GM12878 (cell line): ENCODE data around the gene E2F1. TPM values are rescaled to one million over a fixed set of nuclear protein-coding genes. Genes with fewer than 3 reads are reported as not detected.

ENCODE experiments used
- ATAC-seq: fragments of 200-7000 bp; cut with Tn5 transposase; 3 replicates; pipeline ENCODE4 v1.9.1; 2020; ENCODE audit warnings: mild to moderate bottlenecking, moderate library complexity
- BruUV-seq: library from RNA; stranded (reverse); fragments of 400-500 nt; replicated peaks from 2 replicates; lab custom pipeline; 2021; lab: Mats Ljungman, UMichigan
- CTCF ChIA-PET: fragments of 300-600 bp; sonication (Branson Sonifier 250); formaldehyde crosslinking; extraction: SDS; loops from one replicate; lab custom pipeline; 2021; ENCODE audit warnings: inconsistent platforms; lab: Yijun Ruan, JAX
- POLR2A ChIA-PET: fragments of 350-600 bp; formaldehyde crosslinking; extraction: SDS; loops from one replicate; lab custom pipeline; 2021; ENCODE audit warnings: inconsistent platforms; lab: Charles Lee
- RAD21 ChIA-PET: fragments of 300-600 bp; sonication (Branson Sonifier 250); formaldehyde crosslinking; loops from one replicate; lab custom pipeline; 2023; ENCODE audit warnings: antibody characterized with exemption; ENCODE audit not compliant: unreplicated experiment; lab: Charles Lee
- SMC1A ChIA-PET: fragments of 300-600 bp; sonication (Branson Sonifier 250); formaldehyde crosslinking; loops from one replicate; lab custom pipeline; 2023; ENCODE audit not compliant: unreplicated experiment, uncharacterized antibody; lab: Charles Lee
- DNase-seq: peaks from one replicate; pipeline ENCODE4 v3.0.0-alpha.2; 2011; ENCODE audit warnings: low read depth, low spot score
- FAIRE-seq: peaks from 3 replicates; lab custom pipeline; 2011; peaks lifted over from hg19 to GRCh38; lab: Jason Lieb, UNC
- H2AFZ ChIP-seq: 2 replicates; pipeline ENCODE4 v1.6.0; 2011; ENCODE audit warnings: low read depth, low read length, control low read depth; ENCODE audit not compliant: control insufficient read depth
- H3K27ac ChIP-seq: 2 replicates; pipeline ENCODE4 v1.5.1; 2011; ENCODE audit warnings: control low read depth; ENCODE audit not compliant: control insufficient read depth, insufficient read depth
- H3K27me3 ChIP-seq, 2 experiments: replicated peaks in 1 of 2; 2 replicates each; pipeline versions ENCODE4 v1.6.0 to v1.6.1; 2011; ENCODE audit warnings: low read length in 1 of 2; ENCODE audit not compliant: control insufficient read depth in 2 of 2, insufficient read depth in 2 of 2
- H3K36me3 ChIP-seq, 2 experiments: 2 replicates each; pipeline ENCODE4 v1.5.1; 2011; ENCODE audit warnings: low read length in 1 of 2; ENCODE audit not compliant: control insufficient read depth in 2 of 2, insufficient read depth in 2 of 2
- H3K4me1 ChIP-seq: 2 replicates; pipeline ENCODE4 v1.6.1; 2011; ENCODE audit warnings: mild to moderate bottlenecking, low read length, moderate library complexity, mixed read lengths; ENCODE audit not compliant: control insufficient read depth, insufficient read depth
- H3K4me2 ChIP-seq: 2 replicates; pipeline ENCODE4 v1.6.0; 2011; ENCODE audit warnings: control low read depth; ENCODE audit not compliant: control insufficient read depth, insufficient read depth
- H3K4me3 ChIP-seq: fragments of 200-600 bp; sonication (generic); 2 replicates; pipeline ENCODE4 v1.5.1; 2016
- H3K79me2 ChIP-seq: 2 replicates; pipeline ENCODE4 v1.6.0; 2011; ENCODE audit warnings: low read length; ENCODE audit not compliant: control insufficient read depth, insufficient read depth
- H3K9ac ChIP-seq: 2 replicates; pipeline ENCODE4 v1.8.0; 2011; ENCODE audit warnings: low read length, control low read depth, mixed read lengths; ENCODE audit not compliant: control insufficient read depth, insufficient read depth
- H3K9me3 ChIP-seq: replicated peaks from 3 replicates; pipeline ENCODE4 v1.5.1; 2011; ENCODE audit warnings: mild to moderate bottlenecking, low read length; ENCODE audit not compliant: control insufficient read depth, insufficient read depth
- H4K20me1 ChIP-seq: 2 replicates; pipeline ENCODE4 v1.6.0; 2011; ENCODE audit not compliant: control insufficient read depth, insufficient read depth
- EZH2 ChIP-seq: IDR thresholded peaks from 2 replicates; pipeline ENCODE4 v1.6.1; 2012; ENCODE audit warnings: low read depth, mild to moderate bottlenecking, control low read depth, inconsistent platforms, low read length, borderline replicate concordance; ENCODE audit not compliant: control insufficient read depth
- FOXM1 ChIP-seq: IDR thresholded peaks from 2 replicates; pipeline ENCODE4 v1.6.1; 2012; ENCODE audit warnings: low read depth, mild to moderate bottlenecking, inconsistent platforms, low read length, moderate library complexity
- LARP7 ChIP-seq: fragments of 450-650 bp; IDR thresholded peaks from 2 replicates; pipeline ENCODE4 v1.6.1; 2017; ENCODE audit warnings: mild to moderate bottlenecking
- NR2C1 ChIP-seq: fragments of 450-650 bp; IDR thresholded peaks from 2 replicates; pipeline ENCODE4 v1.6.1; 2017; ENCODE audit warnings: antibody characterized with exemption, mild to moderate bottlenecking, moderate library complexity
- ZNF24 ChIP-seq: fragments of 450-650 bp; IDR thresholded peaks from 2 replicates; pipeline ENCODE4 v1.6.1; 2017; ENCODE audit warnings: antibody characterized with exemption, mild to moderate bottlenecking
- ZNF384 ChIP-seq: IDR thresholded peaks from 2 replicates; pipeline ENCODE4 v1.6.1; 2012; ENCODE audit warnings: low read depth, mild to moderate bottlenecking, low read length, improper control_type of control experiment, borderline replicate concordance
- ZZZ3 ChIP-seq: IDR thresholded peaks from 2 replicates; pipeline ENCODE4 v1.6.1; 2011; ENCODE audit warnings: low read depth; ENCODE audit not compliant: control insufficient read depth, insufficient read length
- WGBS: methylation state at CpG from one replicate; pipeline ENCODE4 v1.1.6; 2016; ENCODE audit warnings: low lambda C conversion rate; ENCODE audit not compliant: insufficient replicate concordance, insufficient coverage; ENCODE audit errors: missing lambda C conversion rate; 5-methylcytosine and 5-hydroxymethylcytosine counted together
- in situ Hi-C: fragments of 300-500 bp; cut with MboI; formaldehyde crosslinking; loops from 9 replicates; pipeline ENCODE4 v1.14.3; 2018; ENCODE audit warnings: mixed read lengths
- intact Hi-C: fragments of 100-400 bp; cut with micrococcal nuclease; formaldehyde crosslinking; loops from one replicate; pipeline ENCODE4 v1.14.2; 2022; ENCODE audit not compliant: unreplicated experiment
- polyA plus RNA-seq, 11 experiments: library from polyadenylated mRNA; depleted of rRNA in 4 of 11; unstranded in 6 of 11; stranded (reverse) in 5 of 11; fragments of >200 nt; fragmentation: Nextera tagmentation in 4 of 11; fragmentation: Illumina TruSeq in 1 of 11; extraction: Ambion mirVana in 4 of 11; extraction: Trizol in 1 of 11; gene quantifications; 1 replicate in 1 of 11; 2 replicates in 10 of 11; pipeline versions ENCODE4 v1.2.1 to v1.2.3, GENCODE V29; 2011 to 2016; ENCODE audit warnings: inconsistent platforms in 2 of 11, missing spikeins in 2 of 11, low read depth in 1 of 11
- total RNA-seq, 4 experiments: library from RNA; depleted of rRNA in 3 of 4; stranded (reverse); fragments of >200 nt in 3 of 4; fragmentation: Illumina TruSeq in 1 of 4; extraction: Trizol in 1 of 4; gene quantifications; 2 replicates each; pipeline versions ENCODE4 v1.2.1 to v1.2.3, GENCODE V29; 2013 to 2021
- TF ChIP-seq, protein P1 (sequence below), 3 experiments: IDR thresholded peaks in 2 of 3; conservative IDR thresholded peaks in 1 of 3; 2 replicates each; pipeline ENCODE4 v1.5.1; 2011; ENCODE audit warnings: low read depth in 3 of 3, low read length in 3 of 3, mild to moderate bottlenecking in 3 of 3, control low read depth in 2 of 3, moderate library complexity in 2 of 3, inconsistent platforms in 1 of 3, mixed read lengths in 1 of 3; ENCODE audit not compliant: control insufficient read depth in 2 of 3, insufficient read depth in 1 of 3; ENCODE audit errors: extremely low read depth in 1 of 3
- TF ChIP-seq, protein P2 (sequence below): fragments of 450-650 bp; IDR thresholded peaks from 2 replicates; pipeline ENCODE4 v1.6.1; 2018; ENCODE audit warnings: borderline replicate concordance, mild to moderate bottlenecking; ENCODE audit not compliant: partially characterized antibody
- TF ChIP-seq, protein P3 (sequence below): fragments of 450-650 bp; IDR thresholded peaks from 2 replicates; pipeline ENCODE4 v1.6.1; 2017; ENCODE audit warnings: antibody characterized with exemption, mild to moderate bottlenecking, moderate library complexity

Gene E2F1
- total and polyA plus RNA-seq, 10 of the 15 experiments (the other 5 are each of a cell fraction or from before 2014, with no cell fraction given): 0.29 to 50.2 (median 19.7) TPM

DNA sequence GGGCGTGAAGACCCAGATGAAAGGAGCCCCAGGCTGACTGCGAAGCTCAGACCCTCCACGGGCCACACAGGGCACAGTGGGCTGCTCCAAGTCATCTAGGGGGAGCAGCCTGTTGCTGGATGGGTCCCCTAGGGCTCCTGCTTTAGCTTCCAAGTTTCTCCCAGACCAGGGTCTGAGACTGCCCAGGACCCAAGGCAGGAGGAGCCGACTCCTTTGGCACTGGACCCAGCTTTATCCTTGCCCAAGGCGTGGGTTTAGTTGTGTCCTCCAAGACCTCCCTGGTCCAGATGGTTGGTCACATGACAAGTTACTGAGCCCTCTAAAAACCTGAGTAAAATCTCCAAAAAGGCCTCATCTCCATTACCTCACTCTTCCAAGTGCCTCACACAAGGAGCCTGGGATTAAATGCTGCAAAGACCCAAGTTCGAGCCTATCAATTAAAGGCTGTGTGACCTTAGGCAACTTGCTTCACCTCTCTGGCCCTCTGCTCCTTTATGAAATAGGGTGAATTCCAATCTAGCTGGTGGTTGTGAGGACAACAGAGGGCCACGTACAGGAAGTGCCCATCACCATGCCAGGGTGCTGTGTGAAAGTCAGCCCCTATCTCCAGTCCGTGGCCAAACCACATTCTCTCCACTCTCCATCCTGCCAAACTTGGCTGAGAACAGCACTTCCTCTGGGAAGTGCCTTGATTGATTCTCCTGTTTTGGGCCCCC, 14.5 kb downstream of the E2F1 start:
- DNase-seq: no peak
- Histone ChIP-seq H3K4me1 (peaks cover 17% of the 10 kb centered on the region), H3K79me2 (peaks cover 2% of the 10 kb centered on the region), H2AFZ (no peak overlapping the region), H3K9ac (no peak overlapping the region), H4K20me1 (peaks cover 4% of the 10 kb centered on the region; the same call in 1 of the 2 replicates), H3K4me3 (no peak overlapping the region), H3K36me3 (no peaks in the 10 kb centered on the region), H3K9me3 (no peaks in the 10 kb centered on the region), H3K27ac (no peak overlapping the region), H3K27me3 (no peaks in the 10 kb centered on the region), H3K4me2 (no peak overlapping the region)
- FAIRE-seq: no peak
- in situ Hi-C loops (no loop called here), intact Hi-C loops (no loop called here)
- SMC1A ChIA-PET: interaction anchor here (0.6 kb wide), 1 partner anchor 39 kb away, joined by 3 read pairs; no protein-coding TSS in a partner anchor
- 83% methylated on average over 8 of the region's 8 CpGs for WGBS
- RAD21 ChIA-PET: no interaction called here
- CTCF ChIA-PET: interaction anchor here (1.1 to 1.2 kb wide), 2 partner anchors 48 to 214 kb away, joined by 3 read pairs; partner anchors contain the start of gene PXMP4
- TSS peak; percentile 58 for BruUV-seq
- POLR2A ChIA-PET: interaction anchor here (0.6 to 1.2 kb wide), 4 partner anchors 14 to 76 kb away, joined by 3 to 5 read pairs (median 3); no protein-coding TSS in a partner anchor
- no peak for ATAC-seq
- TF ChIP-seq LARP7: no peak
- TF ChIP-seq, protein P1, sequence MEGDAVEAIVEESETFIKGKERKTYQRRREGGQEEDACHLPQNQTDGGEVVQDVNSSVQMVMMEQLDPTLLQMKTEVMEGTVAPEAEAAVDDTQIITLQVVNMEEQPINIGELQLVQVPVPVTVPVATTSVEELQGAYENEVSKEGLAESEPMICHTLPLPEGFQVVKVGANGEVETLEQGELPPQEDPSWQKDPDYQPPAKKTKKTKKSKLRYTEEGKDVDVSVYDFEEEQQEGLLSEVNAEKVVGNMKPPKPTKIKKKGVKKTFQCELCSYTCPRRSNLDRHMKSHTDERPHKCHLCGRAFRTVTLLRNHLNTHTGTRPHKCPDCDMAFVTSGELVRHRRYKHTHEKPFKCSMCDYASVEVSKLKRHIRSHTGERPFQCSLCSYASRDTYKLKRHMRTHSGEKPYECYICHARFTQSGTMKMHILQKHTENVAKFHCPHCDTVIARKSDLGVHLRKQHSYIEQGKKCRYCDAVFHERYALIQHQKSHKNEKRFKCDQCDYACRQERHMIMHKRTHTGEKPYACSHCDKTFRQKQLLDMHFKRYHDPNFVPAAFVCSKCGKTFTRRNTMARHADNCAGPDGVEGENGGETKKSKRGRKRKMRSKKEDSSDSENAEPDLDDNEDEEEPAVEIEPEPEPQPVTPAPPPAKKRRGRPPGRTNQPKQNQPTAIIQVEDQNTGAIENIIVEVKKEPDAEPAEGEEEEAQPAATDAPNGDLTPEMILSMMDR (IDR thresholded peaks at IDR 0.05 in 2 of 3, conservative IDR thresholded peaks at IDR 0.05 in 1 of 3; ENCODE audit: control insufficient read depth in 2 of 3, extremely low read depth in 1 of 3, insufficient read depth in 1 of 3, low read depth in 3 of 3, low read length in 3 of 3): no peak
- TF ChIP-seq ZNF24: no peak
- no peak for TF ChIP-seq NR2C1
- TF ChIP-seq EZH2: no peak
- TF ChIP-seq FOXM1: no peak
- no peak for TF ChIP-seq ZNF384
- TF ChIP-seq, protein P2, sequence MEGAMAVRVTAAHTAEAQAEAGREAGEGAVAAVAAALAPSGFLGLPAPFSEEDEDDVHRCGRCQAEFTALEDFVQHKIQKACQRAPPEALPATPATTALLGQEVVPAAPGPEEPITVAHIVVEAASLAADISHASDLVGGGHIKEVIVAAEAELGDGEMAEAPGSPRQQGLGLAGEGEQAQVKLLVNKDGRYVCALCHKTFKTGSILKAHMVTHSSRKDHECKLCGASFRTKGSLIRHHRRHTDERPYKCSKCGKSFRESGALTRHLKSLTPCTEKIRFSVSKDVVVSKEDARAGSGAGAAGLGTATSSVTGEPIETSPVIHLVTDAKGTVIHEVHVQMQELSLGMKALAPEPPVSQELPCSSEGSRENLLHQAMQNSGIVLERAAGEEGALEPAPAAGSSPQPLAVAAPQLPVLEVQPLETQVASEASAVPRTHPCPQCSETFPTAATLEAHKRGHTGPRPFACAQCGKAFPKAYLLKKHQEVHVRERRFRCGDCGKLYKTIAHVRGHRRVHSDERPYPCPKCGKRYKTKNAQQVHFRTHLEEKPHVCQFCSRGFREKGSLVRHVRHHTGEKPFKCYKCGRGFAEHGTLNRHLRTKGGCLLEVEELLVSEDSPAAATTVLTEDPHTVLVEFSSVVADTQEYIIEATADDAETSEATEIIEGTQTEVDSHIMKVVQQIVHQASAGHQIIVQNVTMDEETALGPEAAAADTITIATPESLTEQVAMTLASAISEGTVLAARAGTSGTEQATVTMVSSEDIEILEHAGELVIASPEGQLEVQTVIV: no peak
- no peak for TF ChIP-seq ZZZ3
- TF ChIP-seq, protein P3, sequence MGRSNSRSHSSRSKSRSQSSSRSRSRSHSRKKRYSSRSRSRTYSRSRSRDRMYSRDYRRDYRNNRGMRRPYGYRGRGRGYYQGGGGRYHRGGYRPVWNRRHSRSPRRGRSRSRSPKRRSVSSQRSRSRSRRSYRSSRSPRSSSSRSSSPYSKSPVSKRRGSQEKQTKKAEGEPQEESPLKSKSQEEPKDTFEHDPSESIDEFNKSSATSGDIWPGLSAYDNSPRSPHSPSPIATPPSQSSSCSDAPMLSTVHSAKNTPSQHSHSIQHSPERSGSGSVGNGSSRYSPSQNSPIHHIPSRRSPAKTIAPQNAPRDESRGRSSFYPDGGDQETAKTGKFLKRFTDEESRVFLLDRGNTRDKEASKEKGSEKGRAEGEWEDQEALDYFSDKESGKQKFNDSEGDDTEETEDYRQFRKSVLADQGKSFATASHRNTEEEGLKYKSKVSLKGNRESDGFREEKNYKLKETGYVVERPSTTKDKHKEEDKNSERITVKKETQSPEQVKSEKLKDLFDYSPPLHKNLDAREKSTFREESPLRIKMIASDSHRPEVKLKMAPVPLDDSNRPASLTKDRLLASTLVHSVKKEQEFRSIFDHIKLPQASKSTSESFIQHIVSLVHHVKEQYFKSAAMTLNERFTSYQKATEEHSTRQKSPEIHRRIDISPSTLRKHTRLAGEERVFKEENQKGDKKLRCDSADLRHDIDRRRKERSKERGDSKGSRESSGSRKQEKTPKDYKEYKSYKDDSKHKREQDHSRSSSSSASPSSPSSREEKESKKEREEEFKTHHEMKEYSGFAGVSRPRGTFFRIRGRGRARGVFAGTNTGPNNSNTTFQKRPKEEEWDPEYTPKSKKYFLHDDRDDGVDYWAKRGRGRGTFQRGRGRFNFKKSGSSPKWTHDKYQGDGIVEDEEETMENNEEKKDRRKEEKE: no peak
